CD4-positive, alpha-beta T cell (primary cell): ENCODE data around the gene OXLD1. TPM values are rescaled to one million over a fixed set of nuclear protein-coding genes. Genes with fewer than 3 reads are reported as not detected.
A peak's percentile ranks its signal among the peaks of the same experiment; 100 is the strongest.

ENCODE experiments used
- ATAC-seq: fragments of 200-7000 bp; cut with Tn5 transposase; one replicate; pipeline ENCODE4 v1.10.0; 2022; ENCODE audit warnings: mild to moderate bottlenecking; ENCODE audit not compliant: poor library complexity
- CTCF ChIA-PET: fragments of 350-600 bp; sonication (Branson Sonifier 250); formaldehyde crosslinking; loops from one replicate; lab custom pipeline; 2021; ENCODE audit warnings: antibody characterized with exemption, inconsistent platforms; lab: Charles Lee
- POLR2A ChIA-PET: fragments of 350-600 bp; sonication (Branson Sonifier 250); formaldehyde crosslinking; loops from one replicate; lab custom pipeline; 2021; ENCODE audit warnings: antibody characterized with exemption, inconsistent platforms; lab: Charles Lee
- DNase-seq, 14 experiments: peaks; one replicate each; pipeline ENCODE4 v3.0.0-alpha.2; 2013 to 2020; ENCODE audit warnings: mixed read lengths in 2 of 14
- H3K27ac ChIP-seq, 2 donors: one replicate each; pipeline versions ENCODE4 v1.5.1 to v1.7.0; 2013; ENCODE audit warnings: low read length in 2 of 2, low read depth in 1 of 2, mild to moderate bottlenecking in 1 of 2
- H3K27me3 ChIP-seq, 2 experiments: 1 replicate in 1 of 2; 2 replicates in 1 of 2; pipeline versions ENCODE4 v1.6.1 to v1.7.0; 2013; ENCODE audit warnings: low read length in 2 of 2, control low read depth in 1 of 2, mild to moderate bottlenecking in 1 of 2, moderate library complexity in 1 of 2; ENCODE audit not compliant: insufficient read depth in 2 of 2, control insufficient read depth in 1 of 2
- H3K36me3 ChIP-seq: one replicate; pipeline ENCODE4 v1.6.1; 2013; ENCODE audit warnings: low read length, control low read depth; ENCODE audit not compliant: insufficient read depth
- H3K4me1 ChIP-seq: one replicate; pipeline ENCODE4 v1.6.1; 2013; ENCODE audit warnings: low read length, control low read depth; ENCODE audit not compliant: insufficient read depth
- H3K4me3 ChIP-seq: one replicate; pipeline ENCODE4 v1.5.1; 2013; ENCODE audit warnings: mild to moderate bottlenecking, low read length, moderate library complexity
- H3K9me3 ChIP-seq, 2 experiments: 1 replicate in 1 of 2; 2 replicates in 1 of 2; pipeline versions ENCODE4 v1.6.1 to v1.7.0; 2013; ENCODE audit warnings: low read length in 2 of 2, mild to moderate bottlenecking in 2 of 2, control low read depth in 1 of 2, moderate library complexity in 1 of 2; ENCODE audit not compliant: control insufficient read depth in 1 of 2, insufficient read depth in 1 of 2
- H3K27ac Mint-ChIP-seq: one replicate; pipeline ENCODE4 v1.8.0; 2020; ENCODE audit warnings: mixed read lengths
- H3K27me3 Mint-ChIP-seq: one replicate; pipeline ENCODE4 v1.8.0; 2021; ENCODE audit warnings: mixed read lengths
- H3K36me3 Mint-ChIP-seq: one replicate; pipeline ENCODE4 v1.8.0; 2021; ENCODE audit warnings: low read depth, mixed read lengths
- H3K4me1 Mint-ChIP-seq: one replicate; pipeline ENCODE4 v1.8.0; 2021; ENCODE audit warnings: low read depth, mixed read lengths
- H3K4me3 Mint-ChIP-seq: one replicate; pipeline ENCODE4 v1.8.0; 2020; ENCODE audit warnings: mild to moderate bottlenecking, mixed read lengths
- H3K9me3 Mint-ChIP-seq: one replicate; pipeline ENCODE4 v1.8.0; 2020; ENCODE audit warnings: mixed read lengths
- intact Hi-C, 2 experiments: fragments of 100-400 bp; cut with DNase I in 1 of 2; cut with micrococcal nuclease in 1 of 2; formaldehyde crosslinking; loops; one replicate each; pipeline versions ENCODE4 v1.15.1 to v1.9.0; 2023 to 2025; cut with DNase I, micrococcal nuclease
- total RNA-seq, 174 experiments: library from RNA in 2 of 174; stranded (reverse) in 2 of 174; gene quantifications; one replicate each; pipeline ENCODE4 v1.2.3 and lab custom pipeline; 2021 to 2026
- TF ChIP-seq, protein P1 (sequence below): fragments of 200-600 bp; IDR thresholded peaks from one replicate; pipeline ENCODE4 v1.8.0; 2022; ENCODE audit warnings: antibody characterized with exemption, mild to moderate bottlenecking

Gene OXLD1
- total RNA-seq, 2 experiments from 2014 or later: 24.6 to 25.3 TPM

DNA sequence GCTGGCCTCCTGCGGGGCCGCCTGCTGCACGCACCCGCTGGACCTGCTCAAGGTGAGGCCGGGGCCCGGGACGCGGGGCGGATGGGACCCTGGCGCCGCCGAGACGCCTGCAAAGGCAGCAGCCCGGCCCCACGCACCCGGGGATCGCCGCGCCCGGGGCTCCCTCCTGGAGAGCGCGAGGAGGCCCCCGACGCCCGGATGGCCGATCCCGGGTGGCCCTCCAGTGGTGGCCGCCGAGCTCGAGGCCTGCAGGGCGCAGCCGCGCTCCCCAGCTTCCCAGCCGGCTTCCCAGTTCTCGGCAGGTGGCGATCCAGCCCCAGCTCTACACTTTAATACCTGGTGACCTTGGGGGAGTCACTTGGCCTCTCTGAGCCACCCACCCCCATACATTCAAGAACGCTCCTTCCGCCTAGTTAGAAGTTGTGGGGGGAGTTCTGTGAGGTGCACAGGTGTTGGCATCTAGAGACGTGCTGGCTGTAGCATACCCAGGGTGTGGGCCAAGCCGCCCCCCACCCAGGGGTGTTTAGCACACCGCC, 46.1 kb upstream of the OXLD1 start:
- peak in 1 of 14 experiments; percentile 49 for DNase-seq
- Histone ChIP-seq H3K4me1 (peaks cover 31% of the 10 kb centered on the region), H3K27me3 (no peaks in the 10 kb centered on the region), H3K27ac (no peak overlapping the region), H3K36me3 (peaks cover 3% of the 10 kb centered on the region), H3K4me3 (peak overlapping the region; percentile 44), H3K9me3 (no peaks in the 10 kb centered on the region)
- no peaks in the 10 kb centered on the region for H3K27me3 Mint-ChIP-seq
- POLR2A ChIA-PET: no interaction called here
- H3K4me3 Mint-ChIP-seq: peak overlapping the region; percentile 90
- intact Hi-C loops: loop anchor here in 1 of 2 experiments (2.0 kb wide), 1 partner anchor 148 kb away; the partner anchor contains the start of gene P4HB
- CTCF ChIA-PET: no interaction called here
- H3K36me3 Mint-ChIP-seq: no peaks in the 10 kb centered on the region
- peaks cover 27% of the 10 kb centered on the region for H3K4me1 Mint-ChIP-seq
- H3K9me3 Mint-ChIP-seq: no peaks in the 10 kb centered on the region
- no peak overlapping the region for H3K27ac Mint-ChIP-seq
- TF ChIP-seq, protein P1, sequence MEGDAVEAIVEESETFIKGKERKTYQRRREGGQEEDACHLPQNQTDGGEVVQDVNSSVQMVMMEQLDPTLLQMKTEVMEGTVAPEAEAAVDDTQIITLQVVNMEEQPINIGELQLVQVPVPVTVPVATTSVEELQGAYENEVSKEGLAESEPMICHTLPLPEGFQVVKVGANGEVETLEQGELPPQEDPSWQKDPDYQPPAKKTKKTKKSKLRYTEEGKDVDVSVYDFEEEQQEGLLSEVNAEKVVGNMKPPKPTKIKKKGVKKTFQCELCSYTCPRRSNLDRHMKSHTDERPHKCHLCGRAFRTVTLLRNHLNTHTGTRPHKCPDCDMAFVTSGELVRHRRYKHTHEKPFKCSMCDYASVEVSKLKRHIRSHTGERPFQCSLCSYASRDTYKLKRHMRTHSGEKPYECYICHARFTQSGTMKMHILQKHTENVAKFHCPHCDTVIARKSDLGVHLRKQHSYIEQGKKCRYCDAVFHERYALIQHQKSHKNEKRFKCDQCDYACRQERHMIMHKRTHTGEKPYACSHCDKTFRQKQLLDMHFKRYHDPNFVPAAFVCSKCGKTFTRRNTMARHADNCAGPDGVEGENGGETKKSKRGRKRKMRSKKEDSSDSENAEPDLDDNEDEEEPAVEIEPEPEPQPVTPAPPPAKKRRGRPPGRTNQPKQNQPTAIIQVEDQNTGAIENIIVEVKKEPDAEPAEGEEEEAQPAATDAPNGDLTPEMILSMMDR: no peak
- ATAC-seq: peak; percentile 2

DNA sequence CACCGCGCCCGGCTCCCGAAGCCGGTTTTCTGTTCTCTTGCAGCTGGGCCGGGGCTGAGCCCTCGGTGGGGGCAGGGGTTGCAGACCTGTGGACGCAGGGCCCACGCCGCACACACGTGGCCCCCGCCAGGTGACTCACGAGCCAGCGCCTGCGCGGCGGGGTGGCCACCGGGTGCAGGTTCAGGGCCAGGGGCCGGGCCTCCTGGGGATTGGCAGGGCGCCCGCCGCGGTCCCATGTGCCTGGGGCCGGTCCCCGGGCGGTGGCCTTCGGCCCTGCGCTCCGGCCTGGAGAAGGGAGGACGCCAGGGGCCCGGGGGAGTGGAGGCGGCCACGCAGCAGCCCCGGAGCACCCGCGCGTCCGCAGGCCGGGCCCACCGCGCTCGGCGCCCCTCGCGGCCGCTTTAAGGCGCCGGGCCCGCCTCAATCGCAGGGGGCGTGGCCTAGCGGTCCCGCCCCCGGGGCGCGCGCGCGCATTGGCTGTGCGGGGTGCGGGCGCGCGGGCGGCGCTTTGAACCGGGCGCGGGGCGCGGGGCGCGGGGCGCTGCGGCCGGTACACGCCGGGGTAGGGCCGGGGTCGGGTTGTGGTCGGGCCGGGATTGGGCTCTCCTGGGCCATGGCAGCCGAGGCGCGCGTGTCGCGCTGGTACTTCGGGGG, 45.5 kb upstream of the OXLD1 start, which contains the start of gene SLC25A10:
TSS of gene SLC25A10 (plus strand) at position 471 of the 654 bp plus-strand sequence. CDS start at position 614, 143 bp downstream.
- H3K4me3 ChIP-seq: peak within 1 kb of the TSS; percentile 49
- H3K4me1 ChIP-seq: peaks cover 31% of the 10 kb centered on the region
- Mint-ChIP-seq H3K27me3 (no peaks in the 10 kb centered on the region), H3K4me1 (peaks cover 27% of the 10 kb centered on the region), H3K36me3 (peaks cover under 1% of the 10 kb centered on the region), H3K4me3 (peak within 1 kb of the TSS; percentile 90), H3K27ac (peak within 1 kb of the TSS; percentile 77), H3K9me3 (no peaks in the 10 kb centered on the region)
- H3K36me3 ChIP-seq: peaks cover 9% of the 10 kb centered on the region
- no peak within 1 kb of the TSS for H3K27ac ChIP-seq
- intact Hi-C loops: loop anchor here in 1 of 2 experiments (1.0 to 2.0 kb wide), 3 partner anchors 9 to 149 kb away; partner anchors contain the start of genes MRPL12, NPLOC4, P4HB and TSPAN10
- CTCF ChIA-PET: interaction anchor here (0.7 kb wide), 2 partner anchors 28 to 204 kb away, joined by 3 read pairs; partner anchors contain the start of genes ARL16 and HGS
- H3K27me3 ChIP-seq: no peaks in the 10 kb centered on the region
- TF ChIP-seq, protein P1: peak; percentile 17
- ATAC-seq (peak; percentile 80), DNase-seq (peak; percentile 53 to 91 (median 72))
- H3K9me3 ChIP-seq: no peaks in the 10 kb centered on the region
- POLR2A ChIA-PET: interaction anchor here (0.6 to 1.4 kb wide), 4 partner anchors 9 to 1320 kb away, joined by 3 to 13 read pairs (median 6); partner anchors contain the start of genes ARL16, HGS and MRPL12

DNA sequence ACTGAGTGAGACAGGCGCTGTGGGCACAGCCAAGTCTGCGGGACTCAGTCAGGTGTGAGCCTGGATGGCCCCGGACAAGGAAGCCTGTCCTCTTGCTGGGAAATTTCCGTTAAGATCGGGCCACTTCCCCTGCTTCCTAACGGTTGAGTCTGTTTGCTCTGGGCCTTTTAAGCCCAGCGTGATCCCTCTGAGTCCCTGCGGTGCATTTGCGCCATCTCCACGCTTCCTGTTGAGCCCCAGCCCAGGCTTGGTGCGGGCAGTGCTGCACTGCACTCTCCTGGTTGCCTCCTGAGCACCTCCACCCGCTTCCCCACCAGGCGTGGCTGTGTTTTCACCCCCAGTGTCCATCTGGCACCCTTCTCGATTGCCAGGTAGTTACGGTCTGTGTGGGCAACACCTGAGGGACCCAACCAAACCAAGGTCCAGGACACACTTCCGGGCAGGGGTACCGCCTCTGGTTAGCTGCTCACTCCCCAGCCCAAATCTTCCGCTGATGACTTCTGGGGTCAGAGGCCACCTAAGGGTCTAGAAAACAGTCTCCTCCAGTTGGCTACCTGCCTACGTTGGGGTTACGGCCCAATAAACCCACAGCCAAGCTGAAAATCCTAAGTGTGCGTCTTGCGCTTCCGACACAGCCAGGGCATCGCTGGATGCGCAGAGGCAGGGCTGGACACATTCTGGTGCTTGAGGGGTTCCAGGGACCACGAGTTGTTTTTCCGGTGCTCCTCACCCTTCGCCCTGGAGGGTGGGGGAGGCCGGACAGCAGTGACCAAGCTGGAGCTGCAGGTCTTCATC, 44.3 kb upstream of the OXLD1 start:
- Histone ChIP-seq H3K4me3 (peak overlapping the region; percentile 49), H3K27me3 (no peaks in the 10 kb centered on the region), H3K36me3 (peaks cover 16% of the 10 kb centered on the region), H3K9me3 (no peaks in the 10 kb centered on the region), H3K27ac (no peak overlapping the region), H3K4me1 (peaks cover 32% of the 10 kb centered on the region)
- Mint-ChIP-seq H3K36me3 (peaks cover 13% of the 10 kb centered on the region), H3K27ac (peak overlapping the region; percentile 77), H3K27me3 (no peaks in the 10 kb centered on the region), H3K4me3 (peak overlapping the region; percentile 72), H3K9me3 (no peaks in the 10 kb centered on the region), H3K4me1 (peaks cover 33% of the 10 kb centered on the region)
- ATAC-seq (peak; percentile 21), DNase-seq (peak in 3 of 14 experiments; percentile 36 to 50 (median 47))
- intact Hi-C loops: loop anchor here in 1 of 2 experiments (1.0 to 2.0 kb wide), 2 partner anchors 7 to 74 kb away; partner anchors contain the start of genes MRPL12, NPLOC4 and TSPAN10
- ChIA-PET CTCF (interaction anchor here (0.7 kb wide), 1 partner anchor 27 kb away, joined by 3 read pairs; the partner anchor contains the start of genes ARL16 and HGS), POLR2A (interaction anchor here (1.4 kb wide), 2 partner anchors 8 to 27 kb away, joined by 7 to 13 read pairs; partner anchors contain the start of genes ARL16, HGS and MRPL12)
- TF ChIP-seq, protein P1: no peak
